GM23338 (cell line): Measurements from ENCODE around the gene ENOX1. TPM values are rescaled to one million over a fixed set of nuclear protein-coding genes. Genes with fewer than 3 reads are reported as not detected.
A peak's percentile ranks its signal among the peaks of the same experiment; 100 is the strongest.

ENCODE experiments used
- ATAC-seq: fragments of 200-7000 bp; cut with Tn5 transposase; 3 replicates; pipeline ENCODE4 v1.9.1; 2020
- DNase-seq: peaks from one replicate; pipeline ENCODE4 v3.0.0-alpha.2; 2015; ENCODE audit warnings: low spot score
- H2AFZ ChIP-seq: fragments of 200-600 bp; sonication (generic); 2 replicates; pipeline ENCODE4 v1.8.0; 2016; ENCODE audit warnings: antibody characterized with exemption, mild to moderate bottlenecking, moderate library complexity
- H3F3A ChIP-seq: fragments of 200-600 bp; sonication (generic); replicated peaks from 2 replicates; pipeline ENCODE4 v1.8.0; 2017; ENCODE audit warnings: antibody characterized with exemption, mixed run types, low read depth
- H3K27ac ChIP-seq: fragments of 200-600 bp; sonication (generic); 2 replicates; pipeline ENCODE4 v1.6.1; 2016; ENCODE audit warnings: low read depth
- H3K27me3 ChIP-seq: fragments of 200-600 bp; sonication (generic); 2 replicates; pipeline ENCODE4 v1.8.0; 2016; ENCODE audit warnings: mild to moderate bottlenecking, mixed run types, moderate library complexity; ENCODE audit not compliant: insufficient read depth
- H3K36me3 ChIP-seq: fragments of 200-600 bp; sonication (generic); 2 replicates; pipeline ENCODE4 v1.8.0; 2016; ENCODE audit warnings: mild to moderate bottlenecking; ENCODE audit not compliant: insufficient read depth
- H3K4me1 ChIP-seq: fragments of 200-600 bp; sonication (generic); 2 replicates; pipeline ENCODE4 v1.8.0; 2016; ENCODE audit warnings: mild to moderate bottlenecking, moderate library complexity; ENCODE audit not compliant: insufficient read depth
- H3K4me2 ChIP-seq: fragments of 200-600 bp; sonication (generic); 2 replicates; pipeline ENCODE4 v1.7.1; 2017; ENCODE audit warnings: mixed run types
- H3K4me3 ChIP-seq: fragments of 200-600 bp; sonication (generic); 2 replicates; pipeline ENCODE4 v1.6.1; 2016; ENCODE audit warnings: mixed run types
- H3K79me2 ChIP-seq: fragments of 200-600 bp; sonication (generic); replicated peaks from 2 replicates; pipeline ENCODE4 v1.8.0; 2017; ENCODE audit warnings: mild to moderate bottlenecking; ENCODE audit not compliant: insufficient read depth
- H3K9me2 ChIP-seq: fragments of 200-600 bp; sonication (generic); 2 replicates; pipeline ENCODE4 v1.8.0; 2017; ENCODE audit not compliant: insufficient read depth
- H4K20me1 ChIP-seq: fragments of 200-600 bp; sonication (generic); replicated peaks from 2 replicates; pipeline ENCODE4 v1.8.0; 2017; ENCODE audit warnings: mild to moderate bottlenecking; ENCODE audit not compliant: insufficient read depth
- H3K27ac Mint-ChIP-seq: 2 replicates; pipeline ENCODE4 v1.8.0; 2020; ENCODE audit warnings: inconsistent platforms, mild to moderate bottlenecking, moderate library complexity, mixed read lengths
- H3K27me3 Mint-ChIP-seq: 3 replicates; pipeline ENCODE4 v1.8.0; 2022; ENCODE audit warnings: low read depth, mild to moderate bottlenecking, moderate library complexity, mixed read lengths, inconsistent platforms; ENCODE audit not compliant: insufficient read depth, poor library complexity
- H3K36me3 Mint-ChIP-seq: 3 replicates; pipeline ENCODE4 v1.8.0; 2021; ENCODE audit warnings: low read depth, mild to moderate bottlenecking, inconsistent platforms, moderate library complexity, mixed read lengths
- H3K4me1 Mint-ChIP-seq: 3 replicates; pipeline ENCODE4 v1.8.0; 2020; ENCODE audit warnings: mild to moderate bottlenecking, inconsistent platforms, mixed read lengths
- H3K4me3 Mint-ChIP-seq: 3 replicates; pipeline ENCODE4 v1.8.0; 2021; ENCODE audit warnings: moderate library complexity, mild to moderate bottlenecking, inconsistent platforms, mixed read lengths
- H3K9me3 Mint-ChIP-seq: 3 replicates; pipeline ENCODE4 v1.8.0; 2020; ENCODE audit warnings: moderate library complexity, mild to moderate bottlenecking, inconsistent platforms, mixed read lengths
- CREB1 ChIP-seq: fragments of 250-450 bp; sonication (Bioruptor Pico); IDR thresholded peaks from 2 replicates; pipeline ENCODE4 v1.5.0; 2020; ENCODE audit warnings: low read depth, mild to moderate bottlenecking, moderate library complexity
- ETS1 ChIP-seq: IDR thresholded peaks from 2 replicates; pipeline ENCODE4 v1.6.1; 2016; ENCODE audit warnings: antibody characterized with exemption
- EZH2 ChIP-seq: fragments of 200-600 bp; sonication (generic); IDR thresholded peaks from one replicate; pipeline ENCODE4 v1.8.0; 2017; ENCODE audit warnings: antibody characterized with exemption, mild to moderate bottlenecking, low read depth; ENCODE audit not compliant: unreplicated experiment
- EZH2phosphoT487 ChIP-seq: fragments of 200-600 bp; sonication (generic); IDR thresholded peaks from one replicate; pipeline ENCODE4 v1.8.1; 2018; ENCODE audit warnings: antibody characterized with exemption; ENCODE audit not compliant: unreplicated experiment
- NANOG ChIP-seq: IDR thresholded peaks from 2 replicates; pipeline ENCODE4 v1.6.1; 2016; ENCODE audit warnings: antibody characterized with exemption, borderline replicate concordance
- POLR2AphosphoS5 ChIP-seq: IDR thresholded peaks from 2 replicates; pipeline ENCODE4 v1.6.1; 2016; ENCODE audit warnings: antibody characterized with exemption, low read depth
- ZNF114 ChIP-seq: fragments of 250-450 bp; sonication (Bioruptor Pico); IDR thresholded peaks from 2 replicates; pipeline ENCODE4 v1.5.0; 2020; ENCODE audit warnings: mild to moderate bottlenecking, moderate library complexity
- ZNF331 ChIP-seq: fragments of 250-450 bp; sonication (Bioruptor Pico); IDR thresholded peaks from 2 replicates; pipeline ENCODE4 v1.5.0; 2020; ENCODE audit warnings: low read depth, mild to moderate bottlenecking, moderate library complexity
- polyA plus RNA-seq: library from polyadenylated mRNA; unstranded; fragments of >200 nt; fragmentation: Nextera tagmentation; extraction: Ambion mirVana; gene quantifications from 2 replicates; pipeline ENCODE4 v1.2.1, GENCODE V29; 2016
- total RNA-seq: library from RNA; depleted of rRNA; stranded (reverse); fragments of >200 nt; shearing (Covaris generic); gene quantifications from 2 replicates; pipeline ENCODE4 v1.2.3, GENCODE V29; 2014
- TF ChIP-seq, protein P1 (sequence below): fragments of 250-450 bp; sonication (Bioruptor Pico); IDR thresholded peaks from 2 replicates; pipeline ENCODE4 v1.5.0; 2020; ENCODE audit warnings: mild to moderate bottlenecking, moderate library complexity

Gene ENOX1
- total and polyA plus RNA-seq, 2 experiments from 2014 or later, result 0.66 to 0.81 TPM

- TF ChIP-seq, protein P1, sequence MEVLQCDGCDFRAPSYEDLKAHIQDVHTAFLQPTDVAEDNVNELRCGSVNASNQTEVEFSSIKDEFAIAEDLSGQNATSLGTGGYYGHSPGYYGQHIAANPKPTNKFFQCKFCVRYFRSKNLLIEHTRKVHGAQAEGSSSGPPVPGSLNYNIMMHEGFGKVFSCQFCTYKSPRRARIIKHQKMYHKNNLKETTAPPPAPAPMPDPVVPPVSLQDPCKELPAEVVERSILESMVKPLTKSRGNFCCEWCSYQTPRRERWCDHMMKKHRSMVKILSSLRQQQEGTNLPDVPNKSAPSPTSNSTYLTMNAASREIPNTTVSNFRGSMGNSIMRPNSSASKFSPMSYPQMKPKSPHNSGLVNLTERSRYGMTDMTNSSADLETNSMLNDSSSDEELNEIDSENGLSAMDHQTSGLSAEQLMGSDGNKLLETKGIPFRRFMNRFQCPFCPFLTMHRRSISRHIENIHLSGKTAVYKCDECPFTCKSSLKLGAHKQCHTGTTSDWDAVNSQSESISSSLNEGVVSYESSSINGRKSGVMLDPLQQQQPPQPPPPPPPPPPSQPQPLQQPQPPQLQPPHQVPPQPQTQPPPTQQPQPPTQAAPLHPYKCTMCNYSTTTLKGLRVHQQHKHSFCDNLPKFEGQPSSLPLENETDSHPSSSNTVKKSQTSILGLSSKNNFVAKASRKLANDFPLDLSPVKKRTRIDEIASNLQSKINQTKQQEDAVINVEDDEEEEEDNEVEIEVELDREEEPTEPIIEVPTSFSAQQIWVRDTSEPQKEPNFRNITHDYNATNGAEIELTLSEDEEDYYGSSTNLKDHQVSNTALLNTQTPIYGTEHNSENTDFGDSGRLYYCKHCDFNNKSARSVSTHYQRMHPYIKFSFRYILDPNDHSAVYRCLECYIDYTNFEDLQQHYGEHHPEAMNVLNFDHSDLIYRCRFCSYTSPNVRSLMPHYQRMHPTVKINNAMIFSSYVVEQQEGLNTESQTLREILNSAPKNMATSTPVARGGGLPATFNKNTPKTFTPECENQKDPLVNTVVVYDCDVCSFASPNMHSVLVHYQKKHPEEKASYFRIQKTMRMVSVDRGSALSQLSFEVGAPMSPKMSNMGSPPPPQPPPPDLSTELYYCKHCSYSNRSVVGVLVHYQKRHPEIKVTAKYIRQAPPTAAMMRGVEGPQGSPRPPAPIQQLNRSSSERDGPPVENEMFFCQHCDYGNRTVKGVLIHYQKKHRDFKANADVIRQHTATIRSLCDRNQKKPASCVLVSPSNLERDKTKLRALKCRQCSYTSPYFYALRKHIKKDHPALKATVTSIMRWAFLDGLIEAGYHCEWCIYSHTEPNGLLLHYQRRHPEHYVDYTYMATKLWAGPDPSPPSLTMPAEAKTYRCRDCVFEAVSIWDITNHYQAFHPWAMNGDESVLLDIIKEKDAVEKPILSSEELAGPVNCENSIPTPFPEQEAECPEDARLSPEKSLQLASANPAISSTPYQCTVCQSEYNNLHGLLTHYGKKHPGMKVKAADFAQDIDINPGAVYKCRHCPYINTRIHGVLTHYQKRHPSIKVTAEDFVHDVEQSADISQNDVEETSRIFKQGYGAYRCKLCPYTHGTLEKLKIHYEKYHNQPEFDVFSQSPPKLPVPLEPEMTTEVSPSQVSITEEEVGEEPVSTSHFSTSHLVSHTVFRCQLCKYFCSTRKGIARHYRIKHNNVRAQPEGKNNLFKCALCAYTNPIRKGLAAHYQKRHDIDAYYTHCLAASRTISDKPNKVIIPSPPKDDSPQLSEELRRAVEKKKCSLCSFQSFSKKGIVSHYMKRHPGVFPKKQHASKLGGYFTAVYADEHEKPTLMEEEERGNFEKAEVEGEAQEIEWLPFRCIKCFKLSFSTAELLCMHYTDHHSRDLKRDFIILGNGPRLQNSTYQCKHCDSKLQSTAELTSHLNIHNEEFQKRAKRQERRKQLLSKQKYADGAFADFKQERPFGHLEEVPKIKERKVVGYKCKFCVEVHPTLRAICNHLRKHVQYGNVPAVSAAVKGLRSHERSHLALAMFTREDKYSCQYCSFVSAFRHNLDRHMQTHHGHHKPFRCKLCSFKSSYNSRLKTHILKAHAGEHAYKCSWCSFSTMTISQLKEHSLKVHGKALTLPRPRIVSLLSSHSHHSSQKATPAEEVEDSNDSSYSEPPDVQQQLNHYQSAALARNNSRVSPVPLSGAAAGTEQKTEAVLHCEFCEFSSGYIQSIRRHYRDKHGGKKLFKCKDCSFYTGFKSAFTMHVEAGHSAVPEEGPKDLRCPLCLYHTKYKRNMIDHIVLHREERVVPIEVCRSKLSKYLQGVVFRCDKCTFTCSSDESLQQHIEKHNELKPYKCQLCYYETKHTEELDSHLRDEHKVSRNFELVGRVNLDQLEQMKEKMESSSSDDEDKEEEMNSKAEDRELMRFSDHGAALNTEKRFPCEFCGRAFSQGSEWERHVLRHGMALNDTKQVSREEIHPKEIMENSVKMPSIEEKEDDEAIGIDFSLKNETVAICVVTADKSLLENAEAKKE (CRISPR knock-in tag), result no peak
- no peak for TF ChIP-seq CREB1 (CRISPR knock-in tag)
- TF ChIP-seq ZNF114 (CRISPR knock-in tag), result no peak
- TF ChIP-seq NANOG, result no peak
- TF ChIP-seq EZH2, result no peak
- TF ChIP-seq ETS1, result no peak
Measured at GRCh38 chr13:43573361-43573740, 213.4 kb downstream of the ENOX1 start (continued).

- H3K27me3 ChIP-seq, result no peaks in the 10 kb centered on the region
- H3K4me3 Mint-ChIP-seq, result no peak overlapping the region
- H3K27ac Mint-ChIP-seq, result no peak overlapping the region
- no peak overlapping the region for H3K4me2 ChIP-seq
- H3K4me1 ChIP-seq, result peaks cover 6% of the 10 kb centered on the region; the same call in 1 of the 2 replicates
- no peaks in the 10 kb centered on the region; the same call in 1 of the 2 replicates for H3K9me2 ChIP-seq
- DNase-seq, result no peak
- no peaks in the 10 kb centered on the region for H3K27me3 Mint-ChIP-seq
- peaks cover 16% of the 10 kb centered on the region for H3K4me1 Mint-ChIP-seq
- no peaks in the 10 kb centered on the region for H4K20me1 ChIP-seq
- no peaks in the 10 kb centered on the region for H3K36me3 ChIP-seq
- no peak overlapping the region for H3K4me3 ChIP-seq
- no peak overlapping the region for H3K27ac ChIP-seq
- H3F3A ChIP-seq, result no peaks in the 10 kb centered on the region
- no peaks in the 10 kb centered on the region for H3K36me3 Mint-ChIP-seq
- H3K9me3 Mint-ChIP-seq, result no peaks in the 10 kb centered on the region
- ATAC-seq, result 0 out of 3 replicates have a peak, but pooled peaks have one; percentile 24
- H3K79me2 ChIP-seq, result no peaks in the 10 kb centered on the region
- H2AFZ ChIP-seq, result no peak overlapping the region
- no peak for TF ChIP-seq ETS1
- no peak for TF ChIP-seq NANOG
- TF ChIP-seq ZNF331 (CRISPR knock-in tag), result no peak
- no peak for TF ChIP-seq ZNF114 (CRISPR knock-in tag)
- no peak for TF ChIP-seq CREB1 (CRISPR knock-in tag)
- TF ChIP-seq EZH2phosphoT487, result no peak
- TF ChIP-seq POLR2AphosphoS5, result no peak
- no peak for TF ChIP-seq EZH2
Measured at GRCh38 chr13:43572656-43573360, 214.0 kb downstream of the ENOX1 start.
